Measurements from ENCODE around the gene MOGAT3. TPM values are rescaled to one million over a fixed set of nuclear protein-coding genes. Genes with fewer than 3 reads are reported as not detected.

The MOGAT3 gene
- polyA plus RNA-seq, 1 donor (not counting 4 experiments of a cell fraction or from before 2014, with no cell fraction given) = not detected

- Histone ChIP-seq H3K4me2 (ENCODE audit: control insufficient read depth, extremely low read depth, insufficient read depth, low read depth, low read length) (no peak overlapping the region), H2AFZ (ENCODE audit: control insufficient read depth, low read length) (no peak overlapping the region), H3K4me3 (ENCODE audit: control insufficient read depth in 2 of 3, extremely low read depth in 1 of 3, insufficient read depth in 2 of 3, low read depth in 1 of 3, low read length in 3 of 3) (no peak overlapping the region), H3K4me1 (ENCODE audit: control insufficient read depth, extremely low read depth, insufficient read depth, low read length) (no peaks in the 10 kb centered on the region), H3K9me1 (ENCODE audit: control insufficient read depth, extremely low read depth, insufficient read depth, low read length) (no peaks in the 10 kb centered on the region), H4K20me1 (ENCODE audit: control insufficient read depth, extremely low read depth, insufficient read depth, low read length) (no peaks in the 10 kb centered on the region), H3K9me3 (ENCODE audit: control insufficient read depth, low read depth, low read length) (no peaks in the 10 kb centered on the region), H3K27ac (ENCODE audit: control insufficient read depth, insufficient read depth, low read length) (no peak overlapping the region), H3K79me2 (ENCODE audit: control insufficient read depth, insufficient read depth, low read length) (no peaks in the 10 kb centered on the region), H3K9ac (ENCODE audit: control insufficient read depth, extremely low read depth, insufficient read depth, low read length) (no peak overlapping the region), H3K36me3 (ENCODE audit: control insufficient read depth in 2 of 2, extremely low read depth in 1 of 2, insufficient read depth in 2 of 2, low read length in 2 of 2) (peaks cover 11 to 34% of the 10 kb centered on the region in 2 experiments), H3K27me3 (ENCODE audit: control insufficient read depth, extremely low read depth, insufficient read depth, low read length) (no peaks in the 10 kb centered on the region)
- dilution Hi-C loops (cut with MboI; ENCODE audit: extremely low pct_ligation_motif_present, low sequenced_read_pairs) = no loop called here
- TF ChIP-seq EZH2 (IDR thresholded peaks at IDR 0.05; ENCODE audit: low read length) (no peak), CTCF (optimal IDR thresholded peaks at IDR 0.05 in 1 of 3, IDR thresholded peaks at IDR 0.05 in 1 of 3, conservative IDR thresholded peaks at IDR 0.05 in 1 of 3; ENCODE audit: extremely low read depth in 1 of 3, insufficient read depth in 2 of 3, low read length in 3 of 3) (no peak)
- DNase-seq (ENCODE audit: low read depth, low spot score) (no peak), FAIRE-seq (no peak)
These were observed 8.0 kb upstream of the MOGAT3 start for GRCh38 chr7:101208794-101209193.

- FAIRE-seq (no peak), DNase-seq (ENCODE audit: low read depth, low spot score) (no peak)
- dilution Hi-C loops (cut with MboI; ENCODE audit: extremely low pct_ligation_motif_present, low sequenced_read_pairs) = no loop called here
- no peak for TF ChIP-seq CTCF (optimal IDR thresholded peaks at IDR 0.05 in 1 of 3, IDR thresholded peaks at IDR 0.05 in 1 of 3, conservative IDR thresholded peaks at IDR 0.05 in 1 of 3; ENCODE audit: extremely low read depth in 1 of 3, insufficient read depth in 2 of 3, low read length in 3 of 3)
- TF ChIP-seq EZH2 (IDR thresholded peaks at IDR 0.05; ENCODE audit: low read length) = no peak
- H3K27me3 ChIP-seq (ENCODE audit: control insufficient read depth, extremely low read depth, insufficient read depth, low read length) = peaks cover 11% of the 10 kb centered on the region
- H3K4me3 ChIP-seq (ENCODE audit: control insufficient read depth in 2 of 3, extremely low read depth in 1 of 3, insufficient read depth in 2 of 3, low read depth in 1 of 3, low read length in 3 of 3) = no peak overlapping the region
- no peaks in the 10 kb centered on the region for H3K4me1 ChIP-seq (ENCODE audit: control insufficient read depth, extremely low read depth, insufficient read depth, low read length)
- H3K9me3 ChIP-seq (ENCODE audit: control insufficient read depth, low read depth, low read length) = no peaks in the 10 kb centered on the region
- no peak overlapping the region for H3K4me2 ChIP-seq (ENCODE audit: control insufficient read depth, extremely low read depth, insufficient read depth, low read depth, low read length)
- no peaks in the 10 kb centered on the region for H4K20me1 ChIP-seq (ENCODE audit: control insufficient read depth, extremely low read depth, insufficient read depth, low read length)
- no peak overlapping the region for H2AFZ ChIP-seq (ENCODE audit: control insufficient read depth, low read length)
- H3K9ac ChIP-seq (ENCODE audit: control insufficient read depth, extremely low read depth, insufficient read depth, low read length) = no peak overlapping the region
- H3K79me2 ChIP-seq (ENCODE audit: control insufficient read depth, insufficient read depth, low read length) = no peaks in the 10 kb centered on the region
- H3K9me1 ChIP-seq (ENCODE audit: control insufficient read depth, extremely low read depth, insufficient read depth, low read length) = no peaks in the 10 kb centered on the region
- peaks cover 11 to 27% of the 10 kb centered on the region in 2 experiments for H3K36me3 ChIP-seq (ENCODE audit: control insufficient read depth in 2 of 2, extremely low read depth in 1 of 2, insufficient read depth in 2 of 2, low read length in 2 of 2)
- H3K27ac ChIP-seq (ENCODE audit: control insufficient read depth, insufficient read depth, low read length) = no peak overlapping the region
These were observed 6.6 kb upstream of the MOGAT3 start for GRCh38 chr7:101207459-101207858.

All from keratinocyte (primary cell).